SKM-1 treated with dmso at 0.1 percent for 144 hours (cell line): ENCODE measurements around the gene ZNF516.
"Not testable (repeated sequence)": the region's sequence is repeated elsewhere in the genome, so short reads cannot be mapped to it uniquely, and the experiment has no call there.

Experiments
- DNase-seq: peaks from one replicate; lab custom pipeline; 2025; ENCODE audit not compliant: unreplicated experiment; lab: John Stamatoyannopoulos, UW

ZNF516 gene

GRCh38 chr18:76495006-76495370 lies at the start of gene ZNF516:
TSS of gene ZNF516 (minus strand) at chr18:76495242. CDS start at chr18:76443054, 52,188 bp downstream.
- peak; percentile 24 for DNase-seq

- DNase-seq: no peak
Measured at GRCh38 chr18:76538846-76539245, 43.8 kb upstream of the ZNF516 start.

- no peak for DNase-seq
Measured at GRCh38 chr18:76537621-76538020, 42.6 kb upstream of the ZNF516 start.

GRCh38 chr18:76536593-76536992 lies 41.6 kb upstream of the ZNF516 start:
- not testable (repeated sequence) for DNase-seq

GRCh38 chr18:76532875-76533274 lies 37.8 kb upstream of the ZNF516 start:
- DNase-seq: no peak

- DNase-seq: no peak
Measured at GRCh38 chr18:76530846-76531245, 35.8 kb upstream of the ZNF516 start.

GRCh38 chr18:76530391-76530790 lies 35.3 kb upstream of the ZNF516 start:
- DNase-seq: no peak

- no peak for DNase-seq
Measured at GRCh38 chr18:76529433-76529811, 34.4 kb upstream of the ZNF516 start.

GRCh38 chr18:76528477-76529432 lies 33.7 kb upstream of the ZNF516 start:
- peak; percentile 61 for DNase-seq

- no peak for DNase-seq
Measured at GRCh38 chr18:76525911-76526310, 30.9 kb upstream of the ZNF516 start.

- no peak for DNase-seq
Measured at GRCh38 chr18:76524900-76525698, 30.1 kb upstream of the ZNF516 start.

- no peak for DNase-seq
Measured at GRCh38 chr18:76524477-76524876, 29.4 kb upstream of the ZNF516 start.

- DNase-seq: no peak
Measured at GRCh38 chr18:76522551-76522950, 27.5 kb upstream of the ZNF516 start.

GRCh38 chr18:76522122-76522503 lies 27.1 kb upstream of the ZNF516 start:
- no peak for DNase-seq

- no peak for DNase-seq
Measured at GRCh38 chr18:76521417-76522121, 26.5 kb upstream of the ZNF516 start.

- DNase-seq: no peak
Measured at GRCh38 chr18:76518860-76519538, 24.0 kb upstream of the ZNF516 start.

- DNase-seq: no peak
Measured at GRCh38 chr18:76518123-76518859, 23.2 kb upstream of the ZNF516 start.

- no peak for DNase-seq
Measured at GRCh38 chr18:76515576-76515975, 20.5 kb upstream of the ZNF516 start.

- no peak for DNase-seq
Measured at GRCh38 chr18:76514573-76514972, 19.5 kb upstream of the ZNF516 start.

- DNase-seq: peak; percentile 76
Measured at GRCh38 chr18:76507830-76508385, 12.9 kb upstream of the ZNF516 start.
